Femur (tissue), 1 donor: Measurements from ENCODE around the gene YDJC.
"Not testable (repeated sequence)": the region's sequence is repeated elsewhere in the genome, so short reads cannot be mapped to it uniquely, and the experiment has no call there.

Source experiments
- DNase-seq: peaks from one replicate; pipeline ENCODE4 v3.0.0-alpha.2; 2017

YDJC gene

GRCh38 chr22:21631025-21631424 lies 1.2 kb upstream of the YDJC start:
- no peak for DNase-seq

DNA sequence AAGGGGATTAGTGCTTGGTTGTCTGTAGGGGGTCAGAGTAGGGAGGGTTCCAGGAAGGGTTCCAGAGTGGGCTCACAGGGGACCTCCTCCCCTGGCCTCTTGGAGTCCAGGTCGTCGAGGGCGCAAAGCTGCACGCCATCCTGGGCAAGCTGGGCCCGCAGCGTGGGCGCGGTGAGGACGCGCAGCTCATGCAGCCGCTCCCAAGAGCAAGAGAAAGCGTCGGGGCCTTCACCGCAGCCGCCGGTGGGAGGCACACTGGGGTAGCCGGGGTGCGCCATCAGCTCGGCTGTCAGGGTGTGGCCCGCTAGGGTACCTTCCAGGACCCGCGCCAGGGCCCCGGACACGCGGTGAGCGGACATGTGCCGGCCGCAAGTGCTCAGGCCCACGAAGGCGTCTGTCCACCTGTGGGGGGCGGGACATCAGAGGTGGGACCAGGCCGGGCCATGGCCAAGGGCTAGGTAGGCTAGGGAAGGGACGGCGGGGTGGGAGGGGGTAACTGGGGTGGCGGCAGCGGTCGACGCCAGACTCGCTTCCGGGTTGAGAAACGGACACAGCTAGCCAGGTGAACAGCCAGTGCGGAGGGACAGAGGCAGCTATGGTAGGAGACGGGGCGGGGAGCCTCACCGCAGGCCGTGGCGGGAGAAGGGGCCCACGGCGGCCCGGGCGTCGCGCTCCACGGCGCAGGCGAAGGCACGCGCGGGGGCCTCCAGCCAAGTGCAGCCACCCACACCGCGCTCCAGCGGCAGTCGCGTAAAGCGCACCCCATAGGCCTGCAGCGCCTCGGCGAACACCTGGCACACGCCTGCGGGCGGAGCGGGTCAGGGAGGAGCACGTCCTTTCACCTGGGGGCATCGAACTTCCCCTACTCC lies 1.2 kb downstream of the YDJC start:
- DNase-seq, result peak; percentile 42

GRCh38 chr22:21626735-21627469 lies 2.9 kb downstream of the YDJC start:
- no peak for DNase-seq

- no peak for DNase-seq
These were observed 3.6 kb downstream of the YDJC start for GRCh38 chr22:21626073-21626734.

DNA sequence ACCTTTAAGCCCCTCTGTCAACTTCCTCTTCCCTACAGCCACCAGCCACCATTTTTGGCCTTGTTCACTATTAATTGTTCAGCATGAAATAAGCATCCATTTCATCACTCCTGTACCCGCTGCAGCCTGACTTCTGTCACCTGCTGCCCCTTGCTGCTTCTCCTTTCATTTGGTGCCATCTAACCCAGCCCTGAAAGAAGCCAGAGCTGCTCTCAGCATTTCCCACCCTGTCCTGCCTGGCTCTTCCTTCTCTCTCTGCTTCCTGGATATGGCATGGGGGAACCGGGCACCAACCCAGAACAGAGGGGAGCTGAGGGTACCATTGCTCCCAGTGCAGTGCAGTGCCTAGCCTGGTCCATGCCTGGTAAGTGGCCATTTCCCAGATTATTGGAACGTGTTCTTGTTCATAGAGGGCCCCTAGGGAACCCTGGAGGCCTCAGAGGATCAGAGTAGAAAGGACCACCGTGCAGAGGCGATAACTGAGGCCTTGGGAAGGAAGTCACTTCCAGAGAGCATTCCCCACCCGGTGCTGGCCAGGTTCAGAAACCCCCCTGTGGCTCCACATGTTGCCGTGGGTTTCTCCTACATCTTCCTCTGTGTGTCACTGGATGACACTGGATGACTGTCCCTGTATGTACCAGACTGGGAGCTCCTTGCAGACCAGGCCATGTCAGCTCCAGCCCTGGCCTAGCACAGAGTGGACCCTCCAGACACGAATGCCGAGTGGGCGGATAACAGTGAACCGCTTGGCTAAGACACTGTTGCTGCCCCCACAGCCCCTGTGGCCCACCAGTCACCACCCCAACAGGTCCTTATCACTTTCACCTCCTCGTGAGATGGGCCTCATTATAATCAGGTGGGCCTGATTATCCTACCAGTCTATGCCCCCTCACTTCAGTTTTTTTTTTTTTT lies 4.7 kb downstream of the YDJC start:
- DNase-seq, result no peak

DNA sequence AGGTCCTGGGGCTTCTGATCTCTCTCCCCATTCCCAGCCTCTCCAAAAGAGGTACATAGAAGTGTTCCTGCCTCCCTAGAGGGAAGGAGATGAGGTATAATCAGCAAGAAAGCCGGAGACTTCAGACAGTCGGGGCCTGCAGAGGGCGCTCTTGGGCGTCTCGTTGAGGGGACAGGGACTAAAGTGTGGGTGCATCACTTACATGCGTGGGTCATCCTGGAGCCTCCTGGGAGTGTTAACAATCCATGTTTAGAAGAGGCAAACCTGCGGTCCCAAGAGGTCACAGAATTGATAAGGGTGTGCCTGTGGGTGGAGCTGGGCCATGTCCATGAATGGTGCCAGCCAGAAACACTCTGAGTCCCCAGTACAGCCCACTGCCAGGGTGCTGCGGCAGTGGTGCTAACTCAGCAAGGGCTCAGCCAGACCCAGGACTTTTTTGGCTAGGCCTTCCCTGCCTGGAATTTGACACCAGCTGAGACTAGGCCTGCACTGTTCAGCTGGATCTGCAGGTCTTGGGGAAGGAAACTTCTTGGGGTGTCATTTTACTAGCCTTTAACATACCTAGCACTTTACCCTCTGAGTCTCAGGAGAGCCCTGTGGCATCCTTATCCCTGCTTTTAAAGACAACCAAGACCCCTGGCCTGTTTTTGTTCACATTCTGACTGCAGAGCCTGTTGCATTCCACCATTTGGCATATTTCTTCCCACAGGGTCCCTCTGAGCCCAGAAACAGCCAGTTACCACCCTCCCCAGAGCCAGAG lies 5.5 kb downstream of the YDJC start:
- DNase-seq, result peak; percentile 63

GRCh38 chr22:21623648-21623970 lies 6.2 kb downstream of the YDJC start:
- no peak for DNase-seq

DNA sequence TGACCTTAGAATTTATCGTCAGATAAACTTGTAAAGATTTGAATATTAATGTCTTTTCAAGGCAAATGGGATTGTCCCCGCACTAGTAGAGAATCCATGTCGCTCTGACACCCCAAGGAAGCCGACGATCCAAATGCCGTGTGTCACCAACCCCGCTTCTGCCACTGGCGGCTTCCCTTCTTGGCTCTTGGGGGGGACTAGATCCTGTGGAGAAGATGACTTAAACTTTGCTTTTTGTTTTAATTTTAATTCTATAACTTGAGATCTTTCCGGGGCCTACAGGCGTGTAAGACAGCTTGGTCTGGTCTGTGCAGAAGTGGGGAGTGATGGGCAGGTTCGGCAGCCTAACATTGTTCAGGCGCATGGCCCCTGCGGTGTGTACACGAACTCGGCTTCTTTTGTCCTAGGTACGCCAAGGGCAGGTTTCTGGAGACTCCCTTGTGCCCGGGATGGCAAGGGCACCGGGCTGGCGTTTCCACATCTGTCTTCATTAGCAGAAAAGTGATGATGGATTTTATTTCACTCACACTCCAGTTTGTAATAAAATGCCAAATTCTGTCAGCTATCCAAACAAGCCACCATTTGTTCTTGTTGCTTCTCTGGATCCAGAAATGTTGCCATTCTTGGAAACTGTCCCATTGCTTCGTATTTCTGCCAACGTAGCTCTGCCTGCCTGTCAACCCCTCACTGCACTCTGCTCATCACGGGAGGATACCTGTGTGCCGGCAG lies 6.7 kb downstream of the YDJC start:
- no peak for DNase-seq

DNA sequence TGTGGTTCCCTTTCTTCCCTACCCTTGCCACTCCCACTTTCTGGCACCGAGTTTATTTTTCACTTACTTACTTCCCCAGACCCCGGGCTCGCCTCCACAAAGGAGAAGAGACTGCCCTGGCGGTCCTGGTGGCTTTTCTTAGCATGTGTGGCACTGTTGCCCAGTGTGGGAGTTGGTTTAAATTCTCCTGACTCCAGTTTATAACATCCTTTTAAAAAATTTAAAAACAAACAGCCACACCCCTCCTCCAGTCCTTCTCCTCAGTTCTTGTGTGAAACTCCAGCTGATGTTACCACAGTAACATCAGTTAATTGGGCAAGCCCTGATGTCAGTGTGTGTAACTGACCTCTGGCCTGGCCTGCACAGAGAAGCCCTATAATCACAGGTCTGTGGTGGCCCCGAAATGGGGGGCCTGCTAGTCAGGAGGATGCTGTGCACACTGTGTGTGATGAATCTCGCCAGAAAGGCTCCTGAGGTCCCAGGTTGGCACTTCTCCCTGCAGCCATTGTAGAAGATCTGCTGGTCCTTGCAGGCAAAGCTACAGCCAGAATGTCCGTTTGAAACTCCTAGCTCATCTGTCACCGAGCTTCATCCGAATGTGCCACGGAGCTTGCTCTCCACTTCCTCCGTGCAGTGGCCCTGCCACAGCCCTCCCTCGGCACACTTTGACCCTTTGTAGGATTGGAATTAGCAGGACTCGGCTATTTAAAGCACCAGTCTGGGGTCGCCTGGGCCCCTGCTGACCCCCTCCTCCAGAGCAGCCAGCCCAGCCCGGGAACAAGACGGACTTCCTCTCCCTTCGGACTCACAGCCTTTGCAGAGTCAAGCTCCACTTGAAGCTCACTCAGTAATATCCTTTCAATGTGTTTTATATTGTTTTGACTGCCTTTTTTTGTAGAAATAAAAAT lies 7.6 kb downstream of the YDJC start:
- no peak for DNase-seq

DNA sequence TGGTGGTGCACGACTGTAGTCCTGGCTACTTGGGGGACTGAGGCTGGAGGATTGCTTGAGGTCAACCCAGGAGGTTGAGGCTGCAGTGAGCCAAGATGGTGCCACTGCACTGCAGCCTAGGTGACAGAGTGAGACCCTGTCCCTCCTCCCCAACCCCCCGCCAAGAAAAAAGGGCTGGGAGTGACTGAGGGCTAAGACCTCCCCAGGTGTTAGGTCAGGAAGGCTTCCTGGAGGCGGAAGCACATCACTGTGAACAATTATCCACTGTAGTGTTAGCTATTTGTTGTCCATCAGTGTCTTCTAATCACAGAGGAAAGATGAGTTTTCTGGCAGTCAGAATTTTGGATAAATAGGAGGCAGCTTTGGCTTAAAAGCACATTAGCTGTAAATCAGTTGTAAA lies 8.8 kb downstream of the YDJC start:
- DNase-seq, result no peak

DNA sequence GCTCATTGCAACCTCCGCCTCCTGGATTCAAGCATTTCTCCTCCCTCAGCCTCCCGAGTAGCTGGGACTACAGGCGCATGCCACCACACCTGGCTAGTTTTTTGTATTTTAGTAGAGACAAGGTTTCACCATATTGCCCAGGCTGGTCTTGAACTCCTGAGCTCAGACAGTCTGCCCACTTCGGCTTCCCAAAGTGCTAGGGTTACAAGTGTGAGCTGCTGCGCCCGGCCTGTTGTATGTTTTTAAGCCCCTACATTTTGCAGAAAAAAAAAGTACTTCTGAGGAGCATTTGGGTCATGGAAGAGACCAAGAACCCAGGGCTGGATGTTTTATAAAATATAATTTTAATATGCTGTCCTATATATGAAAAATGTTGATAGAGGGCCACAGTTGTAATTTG lies 12.5 kb downstream of the YDJC start:
- not testable (repeated sequence) for DNase-seq

GRCh38 chr22:21615731-21616130 lies 14.1 kb downstream of the YDJC start:
- no peak for DNase-seq

GRCh38 chr22:21613553-21614233 lies 16.1 kb downstream of the YDJC start:
- no peak for DNase-seq

GRCh38 chr22:21612858-21613257 lies 17.0 kb downstream of the YDJC start:
- no peak for DNase-seq

DNA sequence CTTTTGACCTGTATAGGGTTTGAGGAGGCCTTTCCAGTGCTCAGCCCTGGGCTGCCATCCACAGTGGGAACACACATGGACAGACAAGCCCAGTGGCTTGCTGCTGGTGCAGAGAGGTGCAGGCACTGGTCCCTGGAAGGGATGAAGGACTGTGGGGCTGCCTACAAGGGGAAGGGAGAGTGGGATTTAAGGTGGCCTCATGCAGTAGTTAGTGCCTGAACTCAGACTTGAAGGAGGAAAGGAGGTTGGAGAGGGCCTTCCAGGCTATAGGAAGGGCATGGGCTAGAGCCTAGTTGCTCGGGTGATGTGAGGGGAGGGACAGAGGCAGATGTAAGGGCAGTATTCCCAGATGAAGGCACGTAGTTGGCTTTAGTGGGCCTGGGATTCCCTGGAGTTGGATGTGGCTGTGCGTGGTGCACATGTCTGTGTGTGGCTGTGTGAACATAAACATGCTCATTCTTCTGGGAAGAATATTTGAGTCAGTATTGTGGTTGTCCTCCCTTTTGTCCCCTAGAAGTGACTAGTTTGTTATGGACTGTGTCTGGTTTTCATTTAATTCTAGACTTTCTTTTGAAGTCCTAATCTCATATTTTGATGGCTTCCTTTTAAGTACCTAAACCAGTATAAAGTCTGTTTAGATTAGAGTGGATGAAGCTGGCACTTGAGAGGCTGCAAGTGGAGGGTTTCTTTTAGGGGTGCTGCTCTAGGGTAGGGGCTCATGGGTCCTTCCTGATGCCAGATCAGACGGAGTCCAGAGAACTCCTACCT lies 18.4 kb downstream of the YDJC start:
- no peak for DNase-seq

DNA sequence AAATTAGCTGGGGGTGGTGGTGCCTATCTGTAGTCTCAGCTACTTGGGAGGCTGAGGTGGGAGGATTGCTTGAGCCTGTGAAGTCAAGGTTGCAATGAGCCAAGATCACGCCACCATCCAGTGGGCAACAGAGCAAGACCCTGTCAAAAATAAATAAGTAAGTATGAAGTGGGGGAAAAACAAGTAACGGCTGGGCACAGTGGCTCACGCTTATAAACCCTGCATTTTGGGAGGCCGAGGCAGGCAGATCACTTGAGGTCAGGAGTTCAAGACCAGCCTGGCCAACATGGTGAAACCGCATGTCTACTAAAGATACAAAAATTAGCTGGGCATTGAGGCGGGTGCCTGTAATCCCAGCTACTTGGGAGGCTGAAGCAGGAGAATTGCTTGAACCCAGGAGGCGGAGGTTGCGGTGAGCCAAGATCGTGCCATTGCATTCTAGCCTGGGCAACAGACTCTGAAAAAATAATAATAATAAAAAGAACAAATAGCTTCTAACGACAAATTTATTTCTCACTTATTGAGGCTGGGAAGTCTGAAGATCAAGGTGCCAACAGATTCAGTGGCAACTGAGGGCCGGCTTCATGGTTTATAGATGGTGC lies 20.2 kb downstream of the YDJC start:
- not testable (repeated sequence) for DNase-seq

DNA sequence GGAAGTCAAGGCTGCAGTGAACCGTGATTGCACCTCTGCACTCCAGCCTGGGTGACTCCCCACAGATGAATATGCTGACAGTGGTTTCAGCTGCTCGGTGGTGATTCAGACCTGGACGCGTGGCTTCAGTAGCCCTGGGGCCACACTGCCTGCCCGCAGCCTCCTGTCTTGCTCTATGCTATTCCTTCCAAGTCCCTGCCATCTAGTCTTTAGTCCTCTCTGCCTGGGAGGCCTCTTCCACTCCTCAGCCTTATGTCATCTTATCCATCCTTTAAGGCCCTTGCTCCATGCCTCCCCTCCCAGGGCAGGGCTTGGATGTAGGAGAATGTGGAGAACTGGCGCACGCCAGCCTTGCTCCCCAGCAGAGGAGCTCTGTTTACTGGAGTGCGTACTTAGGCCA lies 23.0 kb downstream of the YDJC start:
- DNase-seq, result no peak

DNA sequence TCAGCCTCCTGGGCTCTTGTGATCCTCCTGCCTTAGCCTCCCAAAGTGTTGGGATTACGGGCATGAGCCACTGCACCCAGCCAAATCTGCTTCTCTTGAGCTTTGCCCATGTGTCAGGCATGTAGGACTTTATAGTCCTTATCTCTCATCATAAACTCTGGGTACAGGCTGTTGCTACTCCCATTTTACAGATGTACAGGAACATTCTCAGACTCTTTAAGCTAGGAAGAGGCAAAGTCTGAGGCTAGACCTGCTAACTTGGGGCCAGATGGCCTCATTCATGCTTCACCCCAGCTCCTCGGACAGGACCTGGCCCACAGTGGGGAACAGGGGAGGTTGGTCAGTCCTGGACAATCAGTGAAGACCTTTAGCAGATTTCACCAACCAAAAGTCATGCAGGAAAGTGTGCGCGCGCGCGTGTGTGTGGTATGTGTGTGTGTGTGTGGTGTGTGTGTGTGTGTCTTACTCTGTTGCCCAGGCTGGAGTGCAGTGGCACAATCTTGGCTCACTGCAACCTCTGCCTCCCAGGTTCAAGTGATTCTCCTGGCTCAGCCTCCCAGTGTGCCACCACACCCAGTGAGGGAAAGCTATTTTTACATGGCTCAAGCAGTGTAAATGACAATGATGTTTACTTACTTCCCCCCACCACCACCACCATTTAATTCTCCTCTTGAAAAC lies 23.8 kb downstream of the YDJC start:
- no peak for DNase-seq
